Stimulated activated CD4-positive, alpha-beta T cell treated with anti-CD3 and anti-CD28 coated beads, Interleukin-4, amount 100 ng/mL, for 1 hour (primary cell): ENCODE data around the gene GSG1L.

Experiments used
- DNase-seq: peaks from one replicate; pipeline ENCODE4 v3.0.0-alpha.2; 2020

The GSG1L gene

GRCh38 chr16:28063591-28064061 is at the start of gene GSG1L:
Gene GSG1L (minus strand): TSS chr16:28063714. CDS start chr16:28063424, 290 bp downstream.
- no peak for DNase-seq

- DNase-seq = no peak
These were observed 49.4 kb upstream of the GSG1L start for GRCh38 chr16:28112908-28113307.

- no peak for DNase-seq
These were observed 47.5 kb upstream of the GSG1L start for GRCh38 chr16:28110977-28111376.

GRCh38 chr16:28110479-28110878 is 47.0 kb upstream of the GSG1L start:
- DNase-seq = no peak

- DNase-seq = no peak
These were observed 46.6 kb upstream of the GSG1L start for GRCh38 chr16:28110074-28110473.

GRCh38 chr16:28108590-28109247 is 45.2 kb upstream of the GSG1L start:
- no peak for DNase-seq

- DNase-seq = no peak
These were observed 43.7 kb upstream of the GSG1L start for GRCh38 chr16:28107232-28107631.

- no peak for DNase-seq
These were observed 43.1 kb upstream of the GSG1L start for GRCh38 chr16:28106467-28107215.

- no peak for DNase-seq
These were observed 42.4 kb upstream of the GSG1L start for GRCh38 chr16:28105954-28106353.

- DNase-seq = no peak
These were observed 41.8 kb upstream of the GSG1L start for GRCh38 chr16:28105297-28105696.

GRCh38 chr16:28104404-28104803 is 40.9 kb upstream of the GSG1L start:
- DNase-seq = no peak

- no peak for DNase-seq
These were observed 40.1 kb upstream of the GSG1L start for GRCh38 chr16:28103516-28104170.

- no peak for DNase-seq
These were observed 38.0 kb upstream of the GSG1L start for GRCh38 chr16:28101533-28101890.

GRCh38 chr16:28100810-28101532 is 37.5 kb upstream of the GSG1L start:
- no peak for DNase-seq

- no peak for DNase-seq
These were observed 35.7 kb upstream of the GSG1L start for GRCh38 chr16:28098959-28099945.

GRCh38 chr16:28098171-28098958 is 34.9 kb upstream of the GSG1L start:
- no peak for DNase-seq

GRCh38 chr16:28096983-28097899 is 33.7 kb upstream of the GSG1L start:
- DNase-seq = no peak

- no peak for DNase-seq
These were observed 29.8 kb upstream of the GSG1L start for GRCh38 chr16:28093385-28093725.

GRCh38 chr16:28092721-28093384 is 29.3 kb upstream of the GSG1L start:
- DNase-seq = no peak

GRCh38 chr16:28091656-28092055 is 28.1 kb upstream of the GSG1L start:
- DNase-seq = no peak
